ENCODE results near the gene MYH9. TPM values are rescaled to one million over a fixed set of nuclear protein-coding genes. Genes with fewer than 3 reads are reported as not detected.

The MYH9 gene
- total RNA-seq, 1 experiment from 2014 or later = 653 TPM

- TF ChIP-seq CTCF (IDR thresholded peaks at IDR 0.05; ENCODE audit: unreplicated experiment) = no peak
- intact Hi-C loops (cut with micrococcal nuclease) = no loop called here
- Mint-ChIP-seq H3K4me1 (ENCODE audit: insufficient read depth, unreplicated experiment) (peaks cover 22% of the 10 kb centered on the region), H3K27me3 (ENCODE audit: insufficient read depth, unreplicated experiment) (no peaks in the 10 kb centered on the region), H3K27ac (ENCODE audit: low read depth, unreplicated experiment) (peak overlapping the region; percentile 61), H3K4me3 (ENCODE audit: unreplicated experiment) (no peak overlapping the region), H3K9me3 (ENCODE audit: unreplicated experiment) (no peaks in the 10 kb centered on the region), H3K36me3 (ENCODE audit: insufficient read depth, unreplicated experiment) (peaks cover 98% of the 10 kb centered on the region)
- POLR2A ChIA-PET = interaction anchor here (0.7 to 5.8 kb wide), 8 partner anchors 8 to 44 kb away, joined by 3 to 37 read pairs (median 6); partner anchors contain the start of gene MYH9
- DNase-seq (ENCODE audit: unreplicated experiment) = no peak
- CTCF ChIA-PET = interaction anchor here (0.8 to 1.4 kb wide), 2 partner anchors 41 to 126 kb away, joined by 3 to 4 read pairs; no protein-coding TSS in a partner anchor
- BruUV-seq (replicated peaks) = no TSS peak
Observed at GRCh38 chr22:36343070-36343719, 44.6 kb downstream of the MYH9 start.

GRCh38 chr22:36341640-36342041, 46.1 kb downstream of the MYH9 start:
- H3K4me3 Mint-ChIP-seq (ENCODE audit: unreplicated experiment) = no peak overlapping the region
- ChIA-PET POLR2A (interaction anchor here (5.8 kb wide), 1 partner anchor 9 kb away, joined by 37 read pairs; no protein-coding TSS in a partner anchor), CTCF (interaction anchor here (1.5 kb wide), 1 partner anchor 40 kb away, joined by 5 read pairs; no protein-coding TSS in a partner anchor)
- no peak for DNase-seq (ENCODE audit: unreplicated experiment)
- peaks cover 28% of the 10 kb centered on the region for H3K4me1 Mint-ChIP-seq (ENCODE audit: insufficient read depth, unreplicated experiment)
- H3K9me3 Mint-ChIP-seq (ENCODE audit: unreplicated experiment) = no peaks in the 10 kb centered on the region
- intact Hi-C loops (cut with micrococcal nuclease) = no loop called here
- no peak overlapping the region for H3K27ac Mint-ChIP-seq (ENCODE audit: low read depth, unreplicated experiment)
- no TSS peak for BruUV-seq (replicated peaks)
- H3K27me3 Mint-ChIP-seq (ENCODE audit: insufficient read depth, unreplicated experiment) = no peaks in the 10 kb centered on the region
- H3K36me3 Mint-ChIP-seq (ENCODE audit: insufficient read depth, unreplicated experiment) = peaks cover 98% of the 10 kb centered on the region
- TF ChIP-seq CTCF (IDR thresholded peaks at IDR 0.05; ENCODE audit: unreplicated experiment) = no peak

DNA sequence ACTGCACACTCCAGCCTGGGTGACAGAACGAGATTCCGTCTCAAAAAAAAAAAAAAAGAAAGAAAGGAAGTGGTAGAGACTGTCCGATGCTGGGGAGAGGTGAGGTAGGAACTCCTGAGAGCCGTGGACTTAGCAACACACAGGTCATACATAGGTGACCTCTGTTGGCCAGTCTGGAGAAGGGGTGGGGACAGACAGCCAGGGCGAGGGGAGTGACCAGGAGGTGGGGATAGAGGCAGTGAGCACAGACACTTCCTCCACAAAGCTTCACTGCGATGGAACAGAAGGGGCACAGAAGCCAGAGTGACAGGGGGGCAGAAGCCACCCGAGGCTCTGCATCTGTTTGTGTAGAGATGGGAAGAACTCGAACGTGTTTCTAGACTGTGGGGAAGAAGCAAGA, 47.1 kb downstream of the MYH9 start:
- Mint-ChIP-seq H3K27ac (ENCODE audit: low read depth, unreplicated experiment) (no peak overlapping the region), H3K4me3 (ENCODE audit: unreplicated experiment) (no peak overlapping the region), H3K9me3 (ENCODE audit: unreplicated experiment) (no peaks in the 10 kb centered on the region), H3K4me1 (ENCODE audit: insufficient read depth, unreplicated experiment) (peaks cover 32% of the 10 kb centered on the region), H3K36me3 (ENCODE audit: insufficient read depth, unreplicated experiment) (peaks cover 98% of the 10 kb centered on the region), H3K27me3 (ENCODE audit: insufficient read depth, unreplicated experiment) (no peaks in the 10 kb centered on the region)
- no peak for DNase-seq (ENCODE audit: unreplicated experiment)
- intact Hi-C loops (cut with micrococcal nuclease) = no loop called here
- TF ChIP-seq CTCF (IDR thresholded peaks at IDR 0.05; ENCODE audit: unreplicated experiment) = no peak
- ChIA-PET CTCF (interaction anchor here (1.5 kb wide), 2 partner anchors 39 to 130 kb away, joined by 3 to 5 read pairs; no protein-coding TSS in a partner anchor), POLR2A (interaction anchor here (0.7 to 2.5 kb wide), 3 partner anchors 12 to 47 kb away, joined by 3 to 10 read pairs (median 3); partner anchors contain the start of gene MYH9)
- BruUV-seq (replicated peaks) = no TSS peak

DNA sequence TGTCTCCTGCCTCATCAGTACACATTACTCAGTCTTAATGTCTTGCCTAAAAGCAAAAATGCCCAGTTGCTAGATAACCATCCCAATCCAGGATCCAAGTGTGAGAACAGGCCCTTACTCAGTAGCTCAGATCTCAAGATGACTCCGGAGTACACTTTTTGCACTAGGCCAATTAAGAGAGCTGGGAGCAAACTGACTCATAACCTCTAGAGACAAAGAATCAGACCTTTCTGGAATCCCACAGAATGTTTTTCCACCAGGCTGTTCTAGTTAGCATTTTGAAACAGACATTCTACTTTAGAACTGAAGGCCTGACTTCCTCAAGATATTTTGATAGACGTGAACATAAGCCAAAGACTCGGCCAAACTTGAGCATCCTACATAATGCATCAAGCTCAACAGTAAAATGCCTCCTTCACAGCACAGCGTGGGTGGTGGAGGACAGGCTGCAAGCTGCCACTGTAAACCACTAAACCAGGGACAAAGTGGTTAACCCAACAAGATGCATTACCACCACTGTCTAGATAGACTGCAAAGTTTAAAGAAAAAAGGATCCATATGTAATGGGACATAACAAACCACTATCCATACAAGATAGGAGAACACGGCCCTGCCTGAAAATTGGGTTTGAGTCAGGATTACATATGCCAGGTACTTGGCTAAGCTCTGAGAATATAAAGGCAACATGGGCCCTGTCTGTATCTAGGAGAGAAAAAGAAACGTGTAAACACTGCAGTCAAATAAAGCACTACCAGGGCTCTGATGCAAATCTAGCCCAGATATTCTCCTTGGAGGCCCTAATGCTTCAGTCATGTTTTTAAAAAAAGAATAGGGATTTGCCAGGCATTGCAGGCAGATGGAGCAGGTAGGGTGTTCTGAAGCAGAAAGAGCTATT, 48.3 kb downstream of the MYH9 start:
- H3K27ac Mint-ChIP-seq (ENCODE audit: low read depth, unreplicated experiment) = peak overlapping the region; percentile 83
- DNase-seq (ENCODE audit: unreplicated experiment) = no peak
- peaks cover 27% of the 10 kb centered on the region for H3K4me1 Mint-ChIP-seq (ENCODE audit: insufficient read depth, unreplicated experiment)
- POLR2A ChIA-PET = interaction anchor here (0.7 to 2.5 kb wide), 5 partner anchors 8 to 49 kb away, joined by 3 to 10 read pairs (median 4); partner anchors contain the start of gene MYH9
- no peak overlapping the region for H3K4me3 Mint-ChIP-seq (ENCODE audit: unreplicated experiment)
- TF ChIP-seq CTCF (IDR thresholded peaks at IDR 0.05; ENCODE audit: unreplicated experiment) = no peak
- no peaks in the 10 kb centered on the region for H3K27me3 Mint-ChIP-seq (ENCODE audit: insufficient read depth, unreplicated experiment)
- no peaks in the 10 kb centered on the region for H3K9me3 Mint-ChIP-seq (ENCODE audit: unreplicated experiment)
- BruUV-seq (replicated peaks) = TSS peak; percentile 12
- intact Hi-C loops (cut with micrococcal nuclease) = no loop called here
- CTCF ChIA-PET = interaction anchor here (0.6 to 1.5 kb wide), 8 partner anchors 10 to 909 kb away, joined by 3 to 5 read pairs (median 3); no protein-coding TSS in a partner anchor
- H3K36me3 Mint-ChIP-seq (ENCODE audit: insufficient read depth, unreplicated experiment) = peaks cover 99% of the 10 kb centered on the region

Measured in MCF 10A (cell line).